SK-N-SH (cell line): ENCODE data around the gene ALDH16A1.

Source experiments
- CHD2 ChIP-seq: fragments of 150-350 bp; IDR thresholded peaks from 2 replicates; pipeline ENCODE4 v1.6.1; 2018; ENCODE audit warnings: low read length; ENCODE audit not compliant: partially characterized antibody
- CTCF ChIP-seq: fragments of 200-600 bp; sonication (generic); IDR thresholded peaks from 2 replicates; pipeline ENCODE4 v1.6.1; 2017; ENCODE audit warnings: antibody characterized with exemption, mild to moderate bottlenecking, moderate library complexity
- EP300 ChIP-seq, 2 experiments: IDR thresholded peaks; 2 replicates each; pipeline versions ENCODE4 v1.4.0 to v1.6.1; 2012; ENCODE audit warnings: borderline replicate concordance in 1 of 2, low read depth in 1 of 2, low read length in 1 of 2
- FOXJ3 ChIP-seq: sonication (generic); formaldehyde crosslinking; IDR thresholded peaks from 2 replicates; pipeline ENCODE4 v1.5.1; 2020; ENCODE audit warnings: mild to moderate bottlenecking, missing genetic modification reagents
- GABPA ChIP-seq: IDR thresholded peaks from 2 replicates; pipeline ENCODE4 v1.4.0; 2012; ENCODE audit warnings: low read depth, mild to moderate bottlenecking
- GATA2 ChIP-seq: sonication (generic); formaldehyde crosslinking; IDR thresholded peaks from 2 replicates; pipeline ENCODE4 v1.5.0; 2020; ENCODE audit warnings: mild to moderate bottlenecking, missing genetic modification reagents
- MEF2A ChIP-seq: IDR thresholded peaks from 2 replicates; pipeline ENCODE4 v1.4.0; 2012; ENCODE audit warnings: low read depth, borderline replicate concordance
- MXI1 ChIP-seq: IDR thresholded peaks from 2 replicates; pipeline ENCODE4 v1.6.1; 2012; ENCODE audit warnings: mild to moderate bottlenecking, low read depth, low read length, improper control_type of control experiment
- POLR2AphosphoS5 ChIP-seq: IDR thresholded peaks from 2 replicates; pipeline ENCODE4 v1.6.1; 2012; ENCODE audit warnings: low read depth, low read length
- REST ChIP-seq: IDR thresholded peaks from 2 replicates; pipeline ENCODE4 v1.6.1; 2012; ENCODE audit warnings: mild to moderate bottlenecking, low read depth, low read length, moderate library complexity
- SIN3A ChIP-seq: IDR thresholded peaks from 2 replicates; pipeline ENCODE4 v1.6.1; 2012; ENCODE audit warnings: low read depth, mild to moderate bottlenecking, low read length, moderate library complexity, borderline replicate concordance

- TF ChIP-seq CTCF: no peak
- TF ChIP-seq MXI1: no peak
- TF ChIP-seq SIN3A: no peak
- no peak for TF ChIP-seq MEF2A
- no peak for TF ChIP-seq POLR2AphosphoS5
- no peak for TF ChIP-seq CHD2
- no peak for TF ChIP-seq EP300 (IDR thresholded peaks at IDR 0.05; ENCODE audit: borderline replicate concordance in 1 of 2, low read depth in 1 of 2, low read length in 1 of 2)
- TF ChIP-seq REST: no peak
- TF ChIP-seq GABPA: no peak; the same call in 1 of the 2 replicates
- TF ChIP-seq GATA2 (CRISPR knock-in tag): no peak
- no peak for TF ChIP-seq FOXJ3 (CRISPR knock-in tag)
Observed at GRCh38 chr19:49453757-49454240, 774 bp downstream of the ALDH16A1 start.
